Measurements from ENCODE around the gene CDKN2B-AS1.
A peak's percentile ranks its signal among the peaks of the same experiment; 100 is the strongest.

The CDKN2B-AS1 gene

GRCh38 chr9:21983561-21983935 lies 11.0 kb upstream of the CDKN2B-AS1 start:
- DNase-seq = peak; percentile 1

- DNase-seq = no peak
Observed at GRCh38 chr9:21984101-21984500, 10.5 kb upstream of the CDKN2B-AS1 start.

GRCh38 chr9:21985964-21986667 lies 8.5 kb upstream of the CDKN2B-AS1 start:
- no peak for DNase-seq

DNA sequence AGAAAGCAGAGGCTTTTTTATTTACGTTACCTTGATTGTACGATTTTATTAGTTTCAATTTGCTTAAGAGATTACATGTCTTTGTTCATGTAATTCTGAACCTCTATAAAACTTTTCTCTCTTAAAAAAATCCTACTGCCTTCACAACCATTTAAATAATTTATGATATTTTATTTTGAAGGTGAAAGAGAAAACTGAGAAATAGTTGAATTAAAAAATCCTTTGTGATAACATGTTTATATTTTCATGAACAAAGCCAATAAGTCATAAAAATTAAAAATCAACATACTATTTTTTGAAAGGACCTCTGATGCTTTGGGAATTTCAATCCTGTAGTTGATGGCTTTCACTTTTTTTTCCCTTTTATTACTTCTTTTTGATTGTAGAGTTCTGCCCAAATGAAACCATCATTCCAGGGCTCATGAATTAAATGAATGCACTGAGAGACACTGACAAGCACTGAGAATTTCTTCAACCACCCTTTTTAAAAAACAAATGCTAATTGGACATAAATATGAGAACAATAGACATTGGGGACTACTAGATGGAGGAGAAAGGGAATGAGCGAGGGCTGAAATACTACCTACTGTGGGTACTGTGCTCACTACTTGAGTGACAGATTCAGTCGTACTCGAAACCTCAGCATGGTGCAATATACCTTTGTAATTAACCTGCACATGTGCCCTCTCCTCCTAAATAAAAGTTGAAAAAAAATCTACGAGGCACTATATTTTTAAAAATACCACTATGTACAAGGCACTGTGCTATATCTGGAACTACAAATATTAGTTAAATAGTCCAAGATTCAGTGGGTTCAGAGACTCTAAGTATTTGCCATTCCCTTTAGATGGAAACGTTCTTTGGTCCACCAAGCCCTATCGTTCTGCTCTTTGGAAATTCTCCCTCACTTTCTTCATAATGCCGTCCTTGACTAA lies 6.3 kb upstream of the CDKN2B-AS1 start:
- DNase-seq = no peak

DNA sequence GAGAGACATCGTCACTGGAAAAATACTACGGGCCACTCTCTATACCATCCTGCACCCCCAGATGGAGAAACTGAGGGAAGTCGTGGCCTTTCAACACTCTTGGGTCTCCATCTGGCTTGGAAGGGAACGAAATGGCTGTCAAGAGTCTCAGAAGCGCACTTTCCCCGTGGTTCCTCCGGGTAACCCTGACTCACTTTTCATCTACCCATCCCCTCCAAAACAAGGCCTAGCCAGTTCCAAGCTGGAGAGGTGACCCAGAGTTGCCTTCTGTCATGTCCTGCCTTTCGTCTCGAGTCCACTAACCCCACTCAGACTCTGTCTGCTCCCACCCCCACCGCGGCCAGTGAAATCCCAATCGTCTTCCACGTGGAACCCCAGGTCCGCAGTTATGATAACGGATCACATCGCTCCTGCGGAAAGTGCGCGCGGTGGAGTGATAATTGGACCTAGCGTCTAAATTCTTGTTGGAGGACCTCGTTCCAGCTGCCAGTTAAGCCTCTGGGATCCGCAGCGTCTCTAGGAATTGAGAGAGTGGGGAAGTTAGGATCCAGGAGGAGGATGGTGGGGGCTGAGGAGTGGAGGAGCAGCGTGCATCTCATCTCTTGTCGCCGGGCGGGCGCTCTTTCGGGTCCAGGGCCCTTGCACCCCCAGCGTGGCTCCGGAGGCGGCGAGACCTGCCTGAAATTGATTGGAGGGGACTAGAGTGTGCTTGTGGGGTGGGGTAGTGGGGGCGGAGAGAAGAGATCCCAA lies 5.0 kb upstream of the CDKN2B-AS1 start:
- no peak for DNase-seq

DNA sequence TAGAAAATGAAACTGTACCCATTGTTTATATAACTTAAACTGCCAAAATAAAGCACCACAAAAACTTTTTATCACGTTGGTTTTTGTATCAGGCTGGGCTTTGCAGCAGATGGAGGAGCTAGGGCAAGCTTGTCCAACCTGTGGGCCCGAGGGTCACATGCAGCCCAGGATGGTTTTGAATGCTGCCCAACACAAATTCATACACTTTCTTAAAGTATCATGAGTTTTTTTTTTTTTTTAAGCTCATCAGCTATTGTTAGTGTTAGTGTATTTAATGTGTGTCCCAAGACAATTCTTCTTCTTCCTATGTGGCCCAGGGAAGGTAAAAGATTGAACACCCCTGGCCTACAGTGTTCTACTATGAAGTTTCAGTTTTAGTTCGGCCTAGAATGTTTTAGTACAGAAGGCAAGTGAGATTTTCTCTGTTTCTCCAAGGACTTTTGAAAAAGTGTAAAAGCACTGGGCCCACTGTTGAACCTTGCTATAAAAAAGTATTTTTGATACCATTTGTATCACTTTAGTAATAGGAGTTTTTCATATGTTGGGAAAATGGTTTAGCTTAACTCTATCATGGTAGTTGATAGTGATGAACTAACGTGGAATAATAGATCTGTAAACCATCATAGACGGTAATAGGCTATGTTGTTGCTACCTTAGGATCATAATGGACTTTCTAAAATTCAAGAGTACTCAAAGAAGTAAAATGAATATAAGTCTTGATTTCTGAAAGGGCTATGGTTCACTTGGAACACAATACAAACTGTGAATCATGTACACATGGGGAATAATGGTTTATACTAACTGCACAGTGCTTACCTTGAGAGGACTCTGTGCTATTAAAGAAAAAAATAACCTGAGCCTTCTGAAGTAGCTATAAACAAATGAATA lies 3.3 kb upstream of the CDKN2B-AS1 start:
- DNase-seq = no peak

- no peak for DNase-seq
Observed at GRCh38 chr9:21993007-21993406, 1.6 kb upstream of the CDKN2B-AS1 start.

GRCh38 chr9:21993893-21994555 lies 567 bp upstream of the CDKN2B-AS1 start, which contains the start of gene CDKN2A:
CDKN2A (minus strand) TSS chr9:21994392.
- DNase-seq = peak; percentile 28

- DNase-seq = peak; percentile 53
Observed at GRCh38 chr9:21995006-21995665, 545 bp downstream of the CDKN2B-AS1 start.

DNA sequence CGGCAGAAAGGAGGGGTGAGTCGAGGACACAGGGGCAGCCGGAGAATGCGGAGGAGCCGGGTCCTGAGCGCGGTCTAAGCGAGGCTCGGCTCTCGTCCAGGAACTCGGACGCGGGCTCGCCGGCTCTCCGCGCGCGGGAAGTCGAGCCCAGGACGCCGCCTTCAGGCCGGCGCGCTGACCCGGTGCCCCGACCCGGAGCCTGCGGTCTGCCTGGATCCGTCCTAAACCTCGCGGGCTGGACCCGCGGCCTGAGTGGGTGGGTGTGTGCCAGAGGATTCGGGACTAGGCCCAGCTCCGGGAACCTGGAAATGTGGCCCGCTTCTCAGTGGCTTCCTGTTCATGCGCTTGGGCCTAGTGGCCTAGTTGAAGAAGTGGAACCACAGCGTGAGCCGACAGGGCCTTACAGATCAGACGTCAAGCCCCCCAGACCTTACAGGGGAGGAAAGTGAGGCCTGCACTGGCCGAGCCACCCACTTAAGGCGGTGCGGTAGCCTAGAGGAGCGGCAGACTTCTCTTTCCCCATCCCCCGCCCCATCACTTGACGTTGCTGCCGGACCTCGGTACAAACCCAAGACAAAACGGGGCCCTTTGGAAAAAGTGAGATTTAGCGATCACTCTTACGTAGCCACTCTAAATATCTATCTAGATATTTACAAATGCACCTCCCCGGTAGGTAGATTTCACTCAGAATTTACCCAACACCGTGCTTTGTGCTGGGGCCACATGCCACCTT lies 1.2 kb downstream of the CDKN2B-AS1 start:
- no peak for DNase-seq

DNA sequence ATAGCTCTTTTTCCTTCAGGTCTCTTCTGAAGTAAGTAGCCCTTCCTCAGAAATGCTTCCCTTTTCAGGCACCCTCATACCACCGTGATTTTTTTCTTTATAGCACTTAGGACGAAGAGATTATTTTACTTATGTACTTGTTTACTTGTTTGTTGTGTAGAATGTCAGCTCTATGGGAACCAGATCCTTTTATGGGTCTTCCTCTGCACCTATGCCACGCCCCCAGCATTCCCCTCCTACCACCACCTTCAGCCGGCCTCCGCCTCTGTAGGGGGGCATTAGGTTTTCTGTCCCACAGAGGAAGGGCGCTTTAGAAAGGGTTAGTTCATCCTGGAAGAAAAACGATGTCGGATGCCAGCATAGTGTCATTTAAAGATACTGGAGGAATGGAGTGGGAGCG lies 1.8 kb downstream of the CDKN2B-AS1 start:
- DNase-seq = no peak

DNA sequence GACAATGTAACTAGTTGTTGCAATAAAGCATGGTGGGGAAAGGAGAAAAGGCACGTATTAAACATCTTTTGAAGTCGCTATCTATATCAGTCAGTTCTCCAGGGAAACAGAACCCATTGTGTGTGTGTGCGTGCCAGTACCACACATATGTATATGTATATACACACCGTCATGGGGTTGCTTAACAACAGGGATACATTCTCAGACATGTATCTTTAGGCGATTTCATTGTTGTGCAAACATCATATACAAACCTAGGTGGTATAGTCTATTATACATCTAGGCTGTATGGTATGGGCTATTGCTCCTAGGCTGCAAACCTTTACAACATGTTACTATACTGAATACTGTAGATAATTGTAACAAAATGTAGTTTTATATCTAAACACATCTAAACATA lies 2.3 kb downstream of the CDKN2B-AS1 start:
- DNase-seq = no peak

- DNase-seq = no peak
Observed at GRCh38 chr9:21997480-21997879, 2.9 kb downstream of the CDKN2B-AS1 start.

DNA sequence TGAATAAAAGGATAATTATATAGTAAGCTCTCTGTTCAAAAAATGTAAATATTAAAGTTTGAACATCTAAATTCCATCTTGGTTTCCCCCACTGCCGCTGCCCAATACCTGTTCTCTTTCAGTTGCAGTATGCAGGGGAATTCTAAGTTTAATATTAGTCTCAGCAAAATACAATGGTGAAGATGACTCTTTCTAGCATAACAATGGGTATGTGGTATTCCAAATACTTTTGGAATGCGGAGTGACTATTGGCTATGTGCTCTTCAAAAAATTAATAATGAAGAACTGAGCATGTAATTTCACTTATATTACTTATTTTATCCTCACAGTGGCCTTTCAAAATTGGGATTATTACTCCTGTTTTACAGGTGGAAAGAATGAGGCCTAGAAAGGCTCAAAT lies 3.4 kb downstream of the CDKN2B-AS1 start:
- no peak for DNase-seq

- no peak for DNase-seq
Observed at GRCh38 chr9:22002038-22002437, 7.4 kb downstream of the CDKN2B-AS1 start.

DNA sequence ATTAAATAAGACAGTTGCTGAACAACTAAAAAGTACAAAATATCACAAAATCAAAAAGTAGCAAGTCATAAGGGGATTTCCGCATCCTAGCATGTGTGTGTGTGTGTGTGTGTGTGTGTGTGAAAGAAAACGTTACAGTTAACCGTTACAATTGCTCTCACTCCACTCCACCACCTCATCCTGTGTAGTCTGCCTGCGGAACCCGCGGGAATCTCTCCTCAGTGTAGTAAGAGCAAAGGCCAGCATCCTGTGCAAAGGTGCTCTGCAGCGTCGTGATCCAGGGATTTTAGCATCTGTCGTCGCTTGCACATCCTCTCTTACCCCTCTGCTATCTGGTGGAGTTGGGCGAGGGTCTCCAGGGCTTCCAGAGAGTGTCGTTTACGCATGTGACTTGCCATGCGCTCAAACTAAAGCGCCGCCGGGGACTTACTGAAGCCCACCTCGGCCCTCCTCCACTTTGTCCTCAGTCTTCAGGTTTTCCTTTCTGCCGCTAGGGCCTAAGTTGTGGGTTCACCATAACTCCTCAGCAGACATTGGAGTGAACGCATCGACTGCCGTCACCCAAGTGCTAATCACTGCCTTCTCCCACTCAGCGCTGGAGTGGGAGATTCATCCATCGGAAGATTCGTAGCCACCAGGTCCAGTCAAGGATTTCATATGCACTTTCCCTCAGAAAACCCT lies 10.6 kb downstream of the CDKN2B-AS1 start:
- DNase-seq = no peak

- DNase-seq = no peak
Observed at GRCh38 chr9:22005702-22006606, 11.4 kb downstream of the CDKN2B-AS1 start.

DNA sequence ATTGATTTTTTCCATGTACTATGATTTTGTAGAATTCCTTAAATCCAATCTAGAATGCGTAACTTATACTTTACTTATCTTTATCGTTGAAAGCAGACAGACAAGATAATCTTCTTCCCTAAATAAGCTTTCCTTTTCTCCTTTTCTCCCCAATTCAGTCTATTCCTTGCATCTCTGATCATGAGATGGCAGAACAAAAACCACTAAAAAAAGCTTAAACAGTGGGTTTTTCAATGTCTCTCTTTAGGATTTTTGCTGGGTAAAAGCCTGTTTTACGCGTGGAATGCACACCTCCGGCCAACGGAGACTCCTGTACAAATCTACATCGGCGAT lies 13.8 kb downstream of the CDKN2B-AS1 start:
- DNase-seq = no peak
